Hepatic stellate cell (primary cell): ENCODE data around the gene TRAM2.

ENCODE experiments used
- DNase-seq: peaks from one replicate; pipeline ENCODE4 v3.0.0; 2011; ENCODE audit warnings: low spot score

Gene TRAM2

DNA sequence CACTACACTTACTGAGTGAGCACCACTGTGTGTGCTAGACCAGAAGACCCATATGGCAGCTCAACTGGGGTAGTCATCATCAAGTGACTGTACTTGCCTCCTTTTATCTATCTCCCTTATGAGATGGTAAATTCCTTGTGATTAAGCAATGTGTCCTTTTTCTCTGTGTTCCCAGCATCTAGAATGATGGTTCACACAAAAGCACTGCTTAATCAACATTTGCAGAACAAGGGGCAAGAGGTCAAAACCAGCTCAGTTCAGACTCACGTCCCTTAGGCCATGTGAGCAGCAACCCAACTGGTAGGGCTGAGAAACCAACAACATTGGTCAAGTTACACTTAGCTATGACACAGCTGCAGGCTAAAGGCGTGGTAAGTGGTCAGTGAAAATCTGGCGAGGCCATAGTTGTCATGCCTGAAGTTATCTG is 10.0 kb downstream of the TRAM2 start:
- DNase-seq = peak; percentile 72

DNA sequence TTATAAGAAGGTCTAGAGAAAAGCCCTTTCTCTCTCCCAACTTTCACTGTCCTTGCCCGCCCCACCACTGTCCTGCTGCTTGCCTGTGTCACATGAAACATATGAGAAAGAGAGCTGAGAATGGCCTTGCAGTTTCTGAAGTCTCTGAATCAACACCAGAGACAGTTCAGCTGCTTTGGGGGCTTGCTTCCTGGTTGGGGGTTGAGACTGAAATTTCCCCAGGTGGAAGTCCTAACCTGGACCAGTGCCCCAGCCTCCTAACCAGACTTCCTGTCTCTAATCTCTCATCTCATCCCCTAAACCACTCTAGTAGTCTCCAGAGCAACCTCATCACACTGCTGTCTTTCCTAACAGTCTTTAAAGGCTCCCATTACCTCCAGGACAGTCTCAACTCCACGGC is 10.7 kb downstream of the TRAM2 start:
- no peak for DNase-seq

DNA sequence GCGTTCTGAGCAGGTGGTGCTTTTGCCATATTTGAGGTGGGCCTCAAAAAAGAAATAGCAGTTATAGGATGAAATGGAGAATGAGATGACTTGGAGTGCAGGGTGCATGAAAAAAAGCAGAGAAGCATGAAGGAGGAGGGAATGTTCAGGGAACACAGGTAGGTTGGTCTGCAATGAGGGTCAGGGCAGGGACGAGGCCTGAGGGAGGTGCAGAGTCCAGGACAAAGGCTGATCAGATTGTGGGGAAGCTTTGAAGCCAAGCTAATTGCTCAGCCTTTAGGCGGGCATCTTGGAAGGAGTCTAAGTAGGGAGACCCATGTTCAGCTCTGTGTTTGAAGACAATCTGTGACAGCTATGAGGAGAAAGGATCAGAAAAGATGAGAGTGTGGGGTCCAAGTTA is 12.0 kb downstream of the TRAM2 start:
- DNase-seq = no peak

DNA sequence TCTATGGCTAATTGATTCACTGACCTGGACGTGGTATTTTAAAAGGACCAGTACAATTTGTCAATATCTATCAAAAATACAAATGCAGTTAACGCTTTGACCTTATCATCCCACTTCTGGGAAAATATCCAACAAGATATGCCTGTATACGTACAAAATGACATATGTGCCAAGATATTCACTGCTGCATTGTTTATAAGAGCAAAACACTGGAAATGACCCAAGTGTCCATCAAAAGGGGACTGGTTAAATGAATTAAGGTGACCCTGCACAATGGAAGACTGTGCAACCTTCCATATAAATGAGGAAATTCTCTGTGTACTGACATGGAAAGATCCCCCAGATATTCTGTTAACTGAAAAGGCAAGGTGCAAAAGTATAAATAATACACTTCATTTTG is 13.9 kb downstream of the TRAM2 start:
- DNase-seq = no peak

DNA sequence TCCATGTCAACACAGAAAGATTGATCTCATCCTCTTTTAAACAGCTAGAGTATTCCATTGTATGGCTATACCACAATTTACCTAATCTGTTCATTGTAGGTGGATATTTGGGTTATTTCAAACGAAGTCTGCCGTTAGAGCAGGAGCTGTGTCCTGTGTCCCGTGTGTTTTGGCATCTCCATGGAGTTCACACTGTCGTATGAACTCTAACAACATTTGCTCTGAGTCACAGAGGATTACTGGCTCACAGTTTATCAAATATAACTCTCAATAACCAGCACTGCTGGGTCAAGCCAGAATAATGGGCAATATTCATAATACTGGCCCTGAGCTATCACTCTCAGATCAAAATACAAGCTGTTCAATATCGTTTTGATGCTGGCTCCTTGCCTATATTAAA is 16.4 kb downstream of the TRAM2 start:
- no peak for DNase-seq

DNA sequence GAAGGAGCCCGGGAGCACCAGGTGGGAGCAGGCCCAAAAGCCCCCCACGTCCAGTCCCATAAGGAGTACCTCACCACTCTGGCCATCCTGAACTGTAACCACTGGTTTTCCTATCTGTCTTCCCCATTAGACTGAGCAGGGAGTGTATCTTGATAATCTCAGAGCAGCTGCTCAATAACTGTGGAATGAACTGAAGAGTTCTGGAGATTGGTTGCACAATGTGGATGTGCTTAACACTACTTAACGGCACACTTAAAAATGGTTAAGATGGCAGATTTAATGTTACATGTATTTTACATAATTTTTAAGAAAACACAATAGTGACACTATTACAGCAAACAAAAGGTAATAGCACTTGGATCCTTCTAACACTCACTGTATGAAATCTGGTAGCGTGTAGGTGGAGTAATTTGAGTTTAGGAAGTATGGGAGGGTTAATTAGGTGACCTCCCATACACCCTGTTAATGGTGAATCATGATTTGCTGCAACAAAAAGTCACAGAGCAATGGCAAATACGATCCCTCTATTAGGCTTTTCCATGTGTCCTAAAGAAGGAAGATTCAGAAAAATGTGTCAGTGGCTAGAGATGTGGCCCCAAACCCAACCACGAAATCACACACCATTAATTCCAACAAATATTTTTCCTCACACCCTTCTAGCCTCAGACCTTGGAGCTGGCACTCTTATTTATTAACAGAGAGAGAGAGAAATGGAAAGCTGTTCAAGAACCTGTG is 18.4 kb downstream of the TRAM2 start:
- no peak for DNase-seq

DNA sequence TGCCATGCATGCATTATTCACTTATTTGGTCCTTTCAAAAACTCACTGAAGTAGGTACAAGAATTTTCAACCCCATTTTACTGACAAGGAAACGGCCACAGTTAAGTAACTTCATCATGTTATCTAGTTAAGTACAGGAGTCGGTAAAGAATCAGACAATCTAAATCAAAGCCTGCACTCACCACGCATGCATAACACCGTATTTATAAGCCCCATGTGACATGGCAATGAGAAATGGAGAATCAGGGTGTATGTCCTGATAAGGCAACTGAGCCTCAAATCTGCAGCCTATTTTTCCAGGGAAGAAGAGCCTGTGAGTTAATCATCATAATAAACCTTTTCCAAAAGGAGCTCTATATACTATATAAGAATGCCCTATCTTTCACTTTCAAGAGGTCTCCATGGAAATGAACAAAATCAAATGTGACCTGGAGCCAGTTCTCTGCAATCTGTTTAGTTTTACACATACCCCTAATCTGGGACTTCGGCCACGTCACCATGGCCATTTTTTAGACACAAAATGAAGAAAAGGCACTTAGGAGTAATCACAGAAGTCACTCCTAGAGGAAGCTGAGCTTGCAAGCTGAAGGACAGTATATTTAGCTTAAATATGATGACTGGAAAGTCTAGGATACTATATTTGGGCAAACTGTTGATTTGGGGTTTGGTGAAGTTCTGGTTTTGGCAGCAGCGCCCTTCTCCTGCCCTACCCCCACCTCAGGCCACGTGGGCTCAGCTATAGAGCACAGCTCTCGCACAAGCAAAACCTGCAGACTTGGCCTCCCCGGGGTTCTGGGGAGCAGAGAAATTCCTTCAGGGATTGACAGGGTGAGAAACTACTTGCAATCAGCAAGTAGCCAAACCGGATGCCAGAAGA is 19.2 kb downstream of the TRAM2 start:
- DNase-seq = no peak

DNA sequence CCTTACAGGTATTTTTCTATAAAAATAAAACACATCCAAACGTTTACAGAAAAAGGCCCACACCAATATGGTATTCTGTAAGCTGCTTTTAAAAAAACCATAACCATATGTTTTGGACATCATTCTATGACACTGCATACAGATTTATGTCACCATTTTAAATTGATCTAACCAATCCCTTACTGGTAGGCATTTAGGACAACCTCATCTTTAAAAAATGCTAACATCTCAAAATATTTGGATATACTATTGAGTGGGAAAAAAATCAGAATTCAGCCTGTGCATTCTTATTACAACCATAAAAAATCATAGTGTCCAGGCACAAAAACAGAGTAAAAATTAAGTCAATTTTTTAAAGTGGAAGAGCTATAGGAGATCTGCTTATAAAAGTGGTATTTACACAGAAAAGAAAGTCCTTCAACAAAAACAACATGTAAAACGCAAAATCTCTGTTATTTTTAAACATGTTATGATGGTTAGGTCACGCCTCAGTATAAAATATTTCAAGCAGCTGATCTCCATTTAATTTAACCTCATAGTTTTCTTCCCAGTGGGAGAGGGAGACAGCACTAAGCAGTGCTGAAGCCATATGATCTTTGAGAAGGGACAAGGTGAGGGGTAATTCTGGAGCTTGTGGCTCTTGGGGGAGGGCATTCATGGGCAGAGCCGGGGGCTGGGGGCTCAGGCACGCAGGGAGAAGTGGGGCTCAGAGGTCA is 21.2 kb downstream of the TRAM2 start:
- no peak for DNase-seq

DNA sequence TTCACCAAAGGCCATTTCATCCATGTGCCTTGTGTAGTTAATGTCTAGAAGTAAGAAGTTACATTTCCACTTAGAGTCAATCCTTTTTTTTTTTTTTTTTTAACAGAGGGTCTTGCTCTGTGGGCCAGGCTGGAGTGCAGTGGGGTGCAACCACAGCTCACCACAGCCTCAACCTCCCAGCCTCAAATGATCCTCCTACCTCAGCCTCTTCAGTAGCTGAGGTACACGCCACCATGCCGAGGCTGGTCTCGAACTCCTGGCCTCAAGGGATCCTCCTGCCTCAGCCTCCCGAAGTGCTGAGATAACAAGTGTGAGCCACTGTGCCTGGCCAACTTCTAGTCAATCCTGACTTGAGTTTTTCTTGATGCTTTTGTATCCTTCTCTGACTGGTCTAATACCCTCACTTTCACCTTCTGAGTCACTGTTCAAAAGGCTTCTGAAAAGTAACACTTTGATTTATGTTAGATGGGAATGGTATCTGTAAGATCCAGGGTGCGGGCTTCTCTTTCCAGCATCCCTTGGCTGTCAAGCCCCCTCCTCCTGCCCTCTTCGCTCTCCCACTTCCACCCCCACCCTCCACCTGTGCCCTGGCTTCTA is 22.1 kb downstream of the TRAM2 start:
- DNase-seq = no peak

DNA sequence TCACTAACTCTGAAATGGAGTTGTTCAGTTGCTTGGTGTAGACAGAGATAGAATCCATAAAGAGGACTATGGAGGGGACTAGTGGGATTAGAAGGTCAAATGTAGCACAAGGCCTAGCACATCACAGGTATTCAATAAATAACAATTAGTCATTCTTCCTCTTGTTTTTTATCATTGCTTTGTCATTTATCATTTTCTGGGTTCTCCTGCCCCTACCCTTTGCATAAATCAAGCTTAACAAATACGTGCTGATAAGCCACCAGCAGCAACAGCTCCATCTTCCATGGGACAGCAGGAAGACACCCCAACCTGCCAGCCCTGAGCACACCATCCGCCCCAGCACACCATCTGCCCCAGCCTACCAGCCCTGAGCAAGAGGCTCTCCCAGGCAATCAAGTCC is 23.1 kb downstream of the TRAM2 start:
- DNase-seq = no peak

DNA sequence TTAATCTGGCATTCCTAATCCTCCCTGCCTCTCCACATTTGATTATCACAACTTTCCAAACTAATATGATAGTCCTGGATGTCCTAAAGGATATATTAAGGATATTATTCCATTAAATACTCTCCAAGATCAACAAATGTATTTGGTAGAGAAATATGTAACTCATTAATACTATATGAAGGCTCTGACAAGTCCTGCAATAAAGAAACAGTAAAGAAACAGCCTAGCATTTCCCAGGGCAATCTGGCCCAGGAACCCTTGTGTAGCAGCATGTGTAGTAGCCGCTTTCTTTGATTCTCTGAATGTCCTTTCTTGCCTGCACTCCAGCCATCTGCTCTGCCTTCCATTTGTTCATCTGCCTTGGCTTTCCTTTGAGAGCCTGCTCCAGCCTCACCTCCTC is 23.7 kb downstream of the TRAM2 start:
- DNase-seq = no peak

DNA sequence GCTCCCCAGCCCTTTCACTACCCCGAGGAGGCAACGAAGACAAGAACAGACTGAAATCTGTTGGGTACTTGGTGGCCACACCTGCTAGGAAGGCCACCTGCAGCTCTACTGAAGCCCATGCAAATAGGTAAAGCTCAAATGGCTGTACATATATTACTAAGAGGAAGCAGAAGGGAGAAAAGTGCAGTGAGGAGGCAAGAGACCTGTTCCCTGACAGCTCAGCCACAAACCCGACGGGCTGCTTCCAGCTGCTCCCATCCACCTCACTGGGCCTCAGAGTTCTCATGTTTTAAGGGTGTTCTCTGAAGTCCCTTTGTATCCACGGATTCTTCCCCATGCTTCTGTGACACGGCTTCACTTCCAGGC is 24.6 kb downstream of the TRAM2 start:
- DNase-seq = no peak

DNA sequence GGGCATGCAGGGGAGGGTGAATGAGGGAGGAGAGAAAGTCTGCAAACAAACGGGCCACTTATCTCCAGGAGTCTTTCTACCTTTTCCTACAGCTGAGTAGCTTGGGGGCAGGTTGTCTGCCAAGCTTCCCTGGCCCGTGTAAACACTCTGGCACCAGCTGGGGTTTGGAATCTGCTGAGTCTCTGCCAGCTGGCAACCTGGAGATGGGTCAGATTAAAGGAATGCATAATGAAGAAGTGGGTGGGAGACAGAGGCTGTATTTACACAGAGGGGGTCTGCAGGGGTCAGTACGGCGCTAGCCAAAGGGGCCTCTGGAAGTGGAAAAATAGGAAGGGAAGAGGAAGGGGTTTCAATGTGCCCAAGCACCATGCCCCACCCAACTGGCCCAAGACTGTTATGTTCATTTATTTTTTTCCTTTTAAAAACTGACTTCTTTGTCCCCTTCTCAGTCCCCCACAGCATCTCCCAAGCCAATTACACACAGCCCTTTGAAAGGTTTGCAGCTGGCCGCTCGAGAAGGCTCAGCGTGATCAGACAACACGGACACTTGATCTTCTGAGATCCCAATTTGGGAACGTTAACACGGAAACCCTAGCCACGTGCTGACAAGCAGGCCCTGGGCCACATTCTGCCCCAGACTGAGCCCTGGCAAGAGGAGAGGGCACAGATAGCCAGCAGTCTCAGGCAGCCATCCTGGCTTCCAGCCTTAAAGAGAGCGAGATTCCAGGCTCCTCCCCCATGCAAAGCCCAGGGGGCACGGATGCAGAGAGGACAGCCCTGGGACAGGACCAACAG is 25.2 kb downstream of the TRAM2 start:
- no peak for DNase-seq

DNA sequence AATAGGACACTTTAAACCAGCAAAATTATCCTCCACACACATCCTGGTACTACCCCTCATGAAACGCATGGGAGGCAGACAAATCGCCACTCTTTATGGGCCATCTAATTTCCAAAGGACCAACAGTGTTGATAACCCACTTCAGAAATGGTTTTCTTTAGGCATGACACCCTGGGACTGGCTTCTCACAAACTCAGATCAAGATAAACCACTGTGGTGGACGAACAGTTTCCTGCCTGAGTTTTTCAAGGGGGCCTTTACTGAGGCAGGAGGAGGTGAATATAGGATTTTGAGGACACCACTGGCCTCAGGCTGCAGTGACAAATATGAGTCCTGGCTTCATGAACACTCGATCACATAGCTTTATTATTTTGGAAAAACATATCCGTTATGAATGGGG is 26.0 kb downstream of the TRAM2 start:
- DNase-seq = no peak

DNA sequence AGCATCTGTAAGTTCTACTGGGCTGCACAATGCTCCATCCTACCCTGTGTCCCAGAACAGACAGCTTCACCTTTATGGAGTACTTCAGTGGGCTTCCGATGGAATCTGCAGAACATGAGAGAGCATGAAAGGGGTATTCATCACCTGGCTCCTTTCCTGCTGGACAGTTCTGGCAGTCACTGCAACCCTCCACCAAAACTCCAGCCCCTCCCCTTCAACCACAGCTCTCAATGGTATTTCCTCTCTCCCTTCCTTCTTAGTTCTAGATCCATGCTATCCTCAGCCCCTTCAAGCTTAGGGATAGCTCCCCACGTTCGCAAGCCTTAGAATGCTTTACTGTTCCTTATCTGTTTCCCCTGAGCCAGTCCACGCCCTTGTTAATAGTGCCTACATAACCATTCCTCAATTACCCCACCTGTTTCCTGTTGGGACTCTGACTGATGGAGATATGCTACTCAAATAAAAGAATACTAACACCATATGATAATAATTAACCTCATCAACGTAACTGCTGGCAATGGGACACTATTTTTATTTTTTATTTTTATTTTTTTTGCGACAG is 26.8 kb downstream of the TRAM2 start:
- DNase-seq = no peak

DNA sequence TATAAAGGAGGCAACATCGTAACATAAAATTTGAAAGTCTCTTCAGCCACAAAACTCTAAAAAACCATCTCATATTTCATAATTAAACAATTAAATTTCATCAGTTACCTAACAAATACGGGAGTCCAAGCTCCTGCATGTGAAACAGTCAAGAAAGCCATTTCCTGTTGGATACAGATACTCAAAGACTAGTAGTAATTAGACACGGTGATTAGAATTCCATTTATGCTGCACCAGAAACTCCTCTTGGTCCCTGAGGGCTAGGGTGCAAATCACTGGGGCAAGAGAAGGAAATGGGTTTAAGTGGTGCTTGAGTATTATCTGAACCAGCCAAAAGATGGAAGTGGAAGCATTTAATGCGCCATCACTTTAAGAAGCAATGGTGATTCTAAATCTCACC is 27.4 kb downstream of the TRAM2 start:
- no peak for DNase-seq

DNA sequence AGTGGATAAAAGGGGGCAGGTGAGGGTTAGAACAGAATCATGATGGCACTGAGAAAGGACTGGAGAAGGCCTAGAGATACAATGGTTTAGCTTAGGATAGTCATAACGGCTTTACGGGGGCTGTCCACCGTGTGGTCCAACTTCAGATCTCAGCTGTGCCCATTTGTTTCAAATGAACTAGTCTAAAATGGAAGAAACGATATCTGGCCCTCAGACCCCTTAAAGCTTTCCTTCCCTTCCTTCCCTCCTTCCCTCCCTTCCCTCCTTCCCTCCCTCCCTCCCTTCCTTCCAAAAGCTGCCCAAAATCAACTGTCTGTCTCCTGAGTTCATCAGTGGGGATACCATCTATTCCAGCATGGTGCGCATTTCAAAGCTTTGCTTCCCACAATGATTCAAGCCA is 27.9 kb downstream of the TRAM2 start:
- DNase-seq = no peak

DNA sequence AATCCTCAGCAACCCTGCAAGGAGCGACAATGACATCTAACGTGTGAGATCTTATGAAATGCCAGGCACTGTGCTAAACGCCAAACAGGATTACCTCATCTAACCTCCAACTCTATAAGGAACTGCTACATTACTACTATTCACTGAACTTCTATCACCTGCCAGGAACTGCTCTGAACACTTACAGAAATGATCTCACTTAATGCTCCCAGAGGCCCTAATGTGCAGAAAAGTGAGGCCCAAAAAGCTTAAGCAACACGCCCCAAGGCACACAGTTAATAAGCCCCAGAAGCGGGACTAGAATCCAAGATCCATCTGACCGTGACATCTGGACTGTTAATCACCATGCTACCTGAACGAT is 28.5 kb downstream of the TRAM2 start:
- DNase-seq = no peak

DNA sequence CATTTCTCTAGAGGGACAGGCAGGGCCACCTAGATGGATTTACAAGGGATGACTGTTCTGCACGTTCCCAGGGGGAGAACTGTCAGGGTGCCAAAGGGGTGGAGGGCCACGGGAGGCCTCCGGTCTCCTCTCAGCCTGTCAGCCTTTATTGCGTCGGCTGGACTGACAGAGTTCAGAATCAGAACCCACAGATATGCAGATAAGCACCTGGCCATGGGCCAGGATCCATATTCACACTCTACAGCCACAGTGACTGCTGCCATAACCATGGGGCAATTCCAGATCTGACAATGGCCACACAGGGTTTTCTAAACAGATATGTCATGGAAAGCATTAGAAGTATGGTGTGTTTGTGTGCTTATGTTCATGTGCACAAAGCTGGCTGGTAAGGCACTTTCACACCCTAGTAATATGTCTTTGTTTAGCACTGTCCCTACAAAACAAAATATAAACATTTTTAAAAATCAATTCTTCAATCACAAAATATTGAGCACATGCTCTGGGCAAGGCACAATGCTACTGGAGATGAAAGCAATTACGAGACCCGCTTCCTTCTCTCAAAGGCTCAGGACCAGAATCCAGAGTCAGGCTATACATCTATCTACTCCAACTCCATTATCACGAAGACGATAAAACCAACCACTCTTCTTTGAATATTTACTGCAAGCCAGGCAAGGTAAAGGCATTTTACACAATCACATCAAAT is 29.1 kb downstream of the TRAM2 start:
- peak; percentile 48 for DNase-seq

DNA sequence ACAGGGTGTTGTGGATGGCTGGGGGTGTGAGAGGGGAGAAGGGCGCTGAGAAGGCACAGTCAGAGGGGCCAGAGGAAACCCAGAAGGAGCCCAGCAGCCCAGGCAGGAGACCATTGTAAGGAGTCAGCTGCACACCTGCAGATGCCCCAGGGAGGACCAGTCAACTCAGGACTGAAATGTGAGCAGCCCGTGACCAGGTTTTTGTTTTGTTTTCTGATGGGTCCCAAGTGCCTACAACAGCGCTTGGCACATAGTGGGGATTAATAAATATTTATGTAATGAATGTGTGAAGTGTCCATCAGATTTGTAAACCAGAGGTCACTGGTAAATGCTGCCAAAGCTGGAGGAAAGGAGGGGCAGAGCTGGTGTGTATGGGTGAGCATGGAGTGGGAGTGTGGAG is 30.2 kb downstream of the TRAM2 start:
- DNase-seq = no peak

DNA sequence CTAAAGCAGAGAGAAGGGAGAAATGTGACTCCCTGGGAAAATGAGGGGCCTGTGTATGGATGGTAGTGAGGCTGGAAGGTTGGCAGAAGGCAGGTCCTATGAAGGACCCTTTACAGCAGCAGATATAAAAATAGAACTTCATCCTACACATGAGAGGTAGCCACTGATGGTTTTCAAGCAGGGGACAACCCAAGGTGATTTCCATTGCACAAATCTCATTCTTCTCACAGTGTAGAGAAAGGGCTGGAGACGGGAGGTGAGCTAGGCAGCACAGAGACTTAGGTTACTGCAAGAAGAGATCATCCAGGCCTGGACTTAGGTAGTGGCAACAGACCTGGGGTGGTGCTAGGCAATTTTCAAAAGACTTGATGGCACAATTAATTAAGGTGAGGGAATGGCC is 30.7 kb downstream of the TRAM2 start:
- no peak for DNase-seq
